Measurements from ENCODE around the gene TRIM40.

- TF ChIP-seq CTCF (IDR thresholded peaks at IDR 0.05) (no peak), POLR2A (IDR thresholded peaks at IDR 0.05) (no peak)
Observed at GRCh38 chr6:30143780-30144179, 7.8 kb downstream of the TRIM40 start.
